Adrenal gland (tissue), 12 donors: ENCODE data around the gene NSUN7. TPM values are rescaled to one million over a fixed set of nuclear protein-coding genes. Genes with fewer than 3 reads are reported as not detected.

Experiments
- DNase-seq, 7 donors: peaks; one replicate each; pipeline ENCODE4 v3.0.0-alpha.2; 2019 to 2020
- H3K27ac ChIP-seq, 5 donors: fragments of 200-600 bp; sonication (generic) in 4 of 5; 1 replicate in 3 of 5; 2 replicates in 2 of 5; pipeline versions ENCODE4 v1.5.1 to v1.8.0; 2016 to 2020; ENCODE audit warnings: mild to moderate bottlenecking in 1 of 5
- H3K27me3 ChIP-seq: fragments of 200-600 bp; 2 replicates; pipeline ENCODE4 v1.8.0; 2021
- H3K36me3 ChIP-seq, 2 donors: fragments of 200-600 bp; replicated peaks in 1 of 2; 1 replicate in 1 of 2; 2 replicates in 1 of 2; pipeline versions ENCODE4 v1.5.1 to v1.8.0; 2018 to 2022
- H3K4me1 ChIP-seq, 2 donors: fragments of 200-600 bp; replicated peaks in 1 of 2; 1 replicate in 1 of 2; 2 replicates in 1 of 2; pipeline versions ENCODE4 v1.5.1 to v1.8.0; 2018 to 2021
- H3K4me3 ChIP-seq, 4 donors: fragments of 200-600 bp; sonication (generic) in 3 of 4; one replicate each; pipeline ENCODE4 v1.5.1; 2016 to 2018
- H3K9me3 ChIP-seq, 3 donors: fragments of 200-600 bp; sonication (generic) in 1 of 3; replicated peaks in 1 of 3; 1 replicate in 2 of 3; 2 replicates in 1 of 3; pipeline versions ENCODE4 v1.5.1 to v1.8.0; 2016 to 2021
- CTCF ChIP-seq, 6 experiments: fragments of 450-650 bp in 4 of 6; fragments of 200-600 bp in 2 of 6; sonication (generic) in 1 of 6; IDR thresholded peaks; 1 replicate in 5 of 6; 2 replicates in 1 of 6; pipeline versions ENCODE4 v1.5.1 to v1.8.0; 2016 to 2021; ENCODE audit warnings: antibody characterized with exemption in 6 of 6, mild to moderate bottlenecking in 2 of 6, moderate library complexity in 1 of 6
- POLR2A ChIP-seq, 2 donors: fragments of 450-650 bp; IDR thresholded peaks; one replicate each; pipeline ENCODE4 v1.6.1; 2017; ENCODE audit warnings: antibody characterized with exemption in 2 of 2, mild to moderate bottlenecking in 2 of 2, moderate library complexity in 1 of 2
- WGBS, 4 donors: extraction: QIAGEN DNeasy Blood & Tissue Kit in 2 of 4; methylation state at CpG; one replicate each; pipeline versions ENCODE4 v1.1.5 to v1.1.7; 2013 to 2017; 5-methylcytosine and 5-hydroxymethylcytosine counted together
- intact Hi-C, 2 donors: fragments of 100-400 bp; cut with DNase I; formaldehyde crosslinking; loops; one replicate each; pipeline versions ENCODE4 v1.14.1 to v1.15.0; 2022 to 2023
- polyA plus RNA-seq, 3 donors: library from polyadenylated mRNA; stranded (reverse); fragments of 200-250 nt in 2 of 3; fragments of 350-450 nt in 1 of 3; fragmentation: Illumina TruSeq in 1 of 3; extraction: RNeasy Lipid Tissue Mini Kit (QIAGEN cat#74804) in 1 of 3; gene quantifications; one replicate each; pipeline ENCODE4 v1.2.3, GENCODE V29; 2013 to 2014
- total RNA-seq, 9 donors: library from RNA; depleted of rRNA in 4 of 9; stranded (reverse); fragments of >200 nt in 4 of 9; fragments of 120-200 nt in 1 of 9; fragmentation: NEBNext Ultra II Directional in 1 of 9; extraction: Animal tissue kit (Norgen Biotek cat#: 25700) in 1 of 9; gene quantifications; one replicate each; pipeline versions ENCODE4 v1.1.0 to v1.2.4, GENCODE V29; 2013 to 2023
- donor health status: healthy with polysubstance abuse.
- donor health status: Bipolar disorder and iron deficiency.
- donor health status: DM: yes; HTN: yes; CAD: no.
- donor health status: DM: no; HTN: no; CAD: no.
- donor health status: DM: no; HTN: no; CAD: no.
- donor health status: DM: yes; HTN: yes; CAD: no.

The NSUN7 gene
- total and polyA plus RNA-seq, 12 donors = 0.79 to 10.4 (median 2.1) TPM

- intact Hi-C loops = loop anchor here in 1 of 2 donors (5.0 kb wide), 1 partner anchor 43 kb away; no protein-coding TSS in a partner anchor
- H3K27me3 ChIP-seq = no peaks in the 10 kb centered on the region
- no peaks in the 10 kb centered on the region for H3K4me1 ChIP-seq
- H3K4me3 ChIP-seq = no peak overlapping the region
- no peak for TF ChIP-seq POLR2A (IDR thresholded peaks at IDR 0.05)
- TF ChIP-seq CTCF (IDR thresholded peaks at IDR 0.05) = no peak
- H3K36me3 ChIP-seq = no peaks in the 10 kb centered on the region
- H3K27ac ChIP-seq = no peak overlapping the region
- no peak for DNase-seq
- 61 to 87% (median 86%) methylated on average over 2 to 6 of the region's 6 CpGs for WGBS, 4 donors
- no peaks in the 10 kb centered on the region for H3K9me3 ChIP-seq
Measured at GRCh38 chr4:40844261-40844660, 94.5 kb downstream of the NSUN7 start.

GRCh38 chr4:40845154-40845835 is 95.5 kb downstream of the NSUN7 start:
- Histone ChIP-seq H3K27me3 (no peaks in the 10 kb centered on the region), H3K36me3 (no peaks in the 10 kb centered on the region), H3K4me3 (no peak overlapping the region), H3K27ac (no peak overlapping the region), H3K9me3 (no peaks in the 10 kb centered on the region), H3K4me1 (no peaks in the 10 kb centered on the region)
- no peak for DNase-seq
- TF ChIP-seq POLR2A (IDR thresholded peaks at IDR 0.05) (no peak), CTCF (IDR thresholded peaks at IDR 0.05) (no peak)
- intact Hi-C loops = no loop called here
- 79 to 94% (median 85%) methylated on average over 8 to 10 of the region's 10 CpGs for WGBS, 4 donors

GRCh38 chr4:40846532-40846931 is 96.8 kb downstream of the NSUN7 start:
- intact Hi-C loops = no loop called here
- DNase-seq = no peak
- no peak overlapping the region for H3K4me3 ChIP-seq
- no peaks in the 10 kb centered on the region for H3K9me3 ChIP-seq
- H3K36me3 ChIP-seq = no peaks in the 10 kb centered on the region
- H3K4me1 ChIP-seq = no peaks in the 10 kb centered on the region
- 86 to 95% (median 93%) methylated on average over 5 of the region's 5 CpGs for WGBS, 4 donors
- TF ChIP-seq CTCF (IDR thresholded peaks at IDR 0.05) = no peak
- no peak for TF ChIP-seq POLR2A (IDR thresholded peaks at IDR 0.05)
- no peaks in the 10 kb centered on the region for H3K27me3 ChIP-seq
- no peak overlapping the region for H3K27ac ChIP-seq

GRCh38 chr4:40848251-40848650 is 98.5 kb downstream of the NSUN7 start:
- no peak for DNase-seq
- Histone ChIP-seq H3K4me1 (no peaks in the 10 kb centered on the region), H3K27me3 (no peaks in the 10 kb centered on the region), H3K27ac (no peak overlapping the region), H3K36me3 (no peaks in the 10 kb centered on the region), H3K4me3 (no peak overlapping the region), H3K9me3 (no peaks in the 10 kb centered on the region)
- intact Hi-C loops = no loop called here
- 78 to 85% (median 81%) methylated on average over 5 of the region's 5 CpGs for WGBS, 4 donors
- no peak for TF ChIP-seq CTCF (IDR thresholded peaks at IDR 0.05)
- TF ChIP-seq POLR2A (IDR thresholded peaks at IDR 0.05) = no peak
